NOMO-1 (cell line): ENCODE data around the gene GALP.
"Not testable (repeated sequence)": the region's sequence is repeated elsewhere in the genome, so short reads cannot be mapped to it uniquely, and the experiment has no call there.

Source experiments
- DNase-seq, 2 experiments: peaks; one replicate each; lab custom pipeline; 2025; ENCODE audit not compliant: unreplicated experiment in 2 of 2; lab: John Stamatoyannopoulos, UW

Gene GALP

DNA sequence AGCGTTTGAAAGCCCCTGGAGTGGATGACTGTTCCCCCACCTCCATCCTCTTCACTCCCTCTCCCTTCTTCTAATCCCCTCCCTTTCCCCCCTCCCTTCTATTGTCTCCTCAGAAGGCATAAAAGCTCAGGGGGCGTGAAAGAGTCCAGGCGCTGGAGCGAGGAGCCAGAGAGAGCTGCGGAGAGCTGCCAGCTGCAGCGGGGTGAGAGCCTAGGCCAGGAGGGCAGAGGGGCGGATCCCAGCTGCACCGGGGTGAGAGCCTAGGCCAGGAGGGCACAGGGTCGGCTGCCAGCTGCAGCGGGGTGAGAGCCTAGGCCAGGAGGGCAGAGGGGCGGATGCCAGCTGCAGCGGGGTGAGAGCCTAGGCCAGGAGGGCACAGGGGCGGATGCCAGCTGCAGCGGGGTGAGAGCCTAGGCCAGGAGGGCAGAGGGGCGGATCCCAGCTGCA lies at the start of gene GALP:
TSS of gene GALP (plus strand) at position 148 of the 447 bp plus-strand sequence. CDS start 1,101 bp downstream, outside the sequence.
- DNase-seq: not testable (repeated sequence)

DNA sequence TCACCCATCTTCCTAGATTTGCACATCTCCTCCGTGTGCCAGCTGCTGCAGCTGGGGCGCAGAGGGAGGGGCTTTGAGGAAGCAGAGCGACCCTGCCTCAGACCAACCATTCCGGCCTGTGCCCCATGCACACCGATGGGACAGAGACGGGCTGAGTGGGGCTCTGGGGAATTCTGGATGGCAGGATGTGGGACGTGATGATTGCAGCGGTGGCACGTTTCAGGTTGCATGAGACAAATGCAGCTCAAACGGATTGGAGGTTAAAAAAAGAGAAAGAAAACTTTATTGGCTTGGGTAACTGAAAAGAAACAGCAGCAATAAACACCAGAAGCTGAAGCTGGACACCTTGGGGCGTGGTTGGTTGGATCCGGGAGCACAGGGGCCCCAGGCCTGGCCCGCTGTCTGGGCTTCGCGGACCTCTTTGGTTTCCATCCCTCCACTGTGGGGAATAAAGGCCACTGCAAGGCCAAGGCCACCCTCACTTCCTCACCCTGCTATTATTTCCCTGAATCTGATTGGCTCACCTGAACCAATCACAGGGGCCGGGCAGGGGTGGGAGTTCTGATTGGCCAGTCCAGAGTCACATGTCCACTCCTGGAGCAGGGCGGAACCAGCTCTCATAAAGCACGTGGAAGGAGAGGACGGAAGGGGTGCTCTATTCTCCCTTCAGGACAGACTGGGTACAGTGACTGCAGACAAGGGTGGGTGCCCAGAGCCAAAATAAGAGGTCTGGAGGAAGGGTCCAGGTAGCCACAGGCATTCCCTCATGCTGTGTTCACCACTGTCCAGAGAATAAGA lies 48.6 kb upstream of the GALP start:
- DNase-seq: no peak

DNA sequence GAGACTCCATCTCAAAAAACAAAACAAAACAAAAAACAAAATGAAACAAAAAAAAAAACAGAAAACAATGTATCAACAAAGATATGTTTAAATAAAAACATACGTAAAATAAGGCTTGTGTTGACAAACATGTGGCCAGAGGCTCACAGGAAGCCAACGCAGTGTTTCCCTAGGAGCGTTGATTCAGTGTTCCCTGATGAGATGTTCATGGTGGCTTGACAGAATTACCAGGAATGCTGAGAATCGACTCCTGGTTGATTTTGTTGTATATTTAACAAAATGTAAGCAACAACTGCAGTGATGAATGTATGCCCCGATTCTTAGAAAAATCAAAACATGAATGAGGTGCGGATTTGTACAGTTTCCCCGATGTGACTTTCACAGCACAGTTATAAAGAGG lies 45.8 kb upstream of the GALP start:
- DNase-seq: no peak

DNA sequence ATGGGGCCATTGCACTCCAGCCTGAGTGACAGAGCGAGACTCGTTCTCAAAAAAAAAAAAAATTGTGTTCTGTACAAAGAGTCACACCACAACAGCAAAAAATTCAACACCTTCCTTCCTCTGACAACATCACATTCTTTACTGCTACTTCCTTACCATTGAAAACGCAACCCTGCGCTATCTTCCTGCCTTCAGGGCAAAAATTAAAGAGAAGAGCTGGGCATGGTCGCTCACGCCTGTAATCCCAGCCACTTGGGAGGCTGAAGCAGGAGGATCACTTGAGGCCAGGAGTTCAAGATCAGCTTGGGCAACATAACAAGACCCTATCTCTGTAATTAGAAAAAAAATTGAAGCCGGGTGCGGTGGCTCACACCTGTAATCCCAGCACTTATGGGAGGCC lies 44.2 kb upstream of the GALP start:
- no peak for DNase-seq

DNA sequence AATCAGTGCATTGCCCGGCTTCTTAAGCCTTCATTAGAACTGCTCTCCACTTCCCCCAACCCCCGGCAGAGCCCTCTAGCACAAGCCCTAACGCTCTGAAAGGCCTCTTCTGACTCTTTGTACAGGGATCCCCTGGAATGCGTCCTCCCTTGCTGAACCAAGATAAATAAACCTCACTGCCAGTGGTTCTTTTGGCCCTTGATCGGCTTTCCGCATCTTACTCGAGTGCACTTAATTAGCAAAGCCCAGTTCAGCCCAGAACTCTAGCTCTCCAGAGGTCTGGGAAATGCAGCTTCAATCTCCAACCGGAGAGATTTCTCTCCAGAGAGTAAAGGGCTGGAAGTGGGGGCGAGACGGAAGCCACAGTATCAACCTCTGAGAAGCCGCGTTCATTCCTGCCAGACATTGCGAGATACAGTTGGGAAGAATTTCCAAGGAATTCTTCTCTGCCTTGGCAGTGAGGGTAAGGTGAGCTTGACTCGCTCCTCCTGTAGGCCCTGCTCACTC lies 43.4 kb upstream of the GALP start:
- no peak for DNase-seq

DNA sequence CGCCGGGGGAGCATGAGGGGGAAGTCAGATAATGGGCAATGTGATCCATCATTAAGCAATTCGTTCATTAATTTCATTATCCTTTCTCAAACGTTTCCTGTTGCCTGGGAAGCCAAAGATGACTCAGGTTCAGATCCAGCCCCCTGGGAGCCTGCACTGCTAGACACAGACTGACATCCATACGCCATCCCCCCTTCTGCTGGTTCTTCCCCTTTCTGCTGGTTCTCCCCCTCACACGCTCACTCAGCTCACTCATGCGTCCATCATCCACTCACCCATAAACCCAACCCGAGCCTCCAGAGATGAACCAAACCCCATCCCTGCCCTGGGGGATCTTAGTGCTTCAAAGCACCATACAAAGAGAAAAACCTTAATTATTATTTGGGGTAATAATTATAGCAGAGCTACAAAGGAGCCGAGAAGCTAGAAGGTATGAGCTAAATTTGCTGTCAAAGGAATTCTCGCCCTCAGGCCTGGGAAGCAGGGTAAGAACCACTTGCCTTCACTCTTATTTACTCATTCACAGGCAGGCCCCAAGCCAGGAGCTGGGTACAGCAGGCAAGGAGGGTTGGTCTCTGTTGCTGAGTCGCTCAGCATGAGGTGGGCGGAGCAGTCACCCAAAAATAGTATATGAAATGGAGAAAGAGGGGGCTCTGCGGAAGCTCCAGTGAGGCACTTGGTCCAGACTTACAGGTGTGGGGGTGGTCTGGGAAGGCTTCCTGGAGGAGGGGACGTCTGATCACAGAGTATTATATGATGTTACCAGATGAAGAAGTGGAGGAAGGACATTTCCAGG lies 41.8 kb upstream of the GALP start:
- DNase-seq: peak; percentile 21 to 37

DNA sequence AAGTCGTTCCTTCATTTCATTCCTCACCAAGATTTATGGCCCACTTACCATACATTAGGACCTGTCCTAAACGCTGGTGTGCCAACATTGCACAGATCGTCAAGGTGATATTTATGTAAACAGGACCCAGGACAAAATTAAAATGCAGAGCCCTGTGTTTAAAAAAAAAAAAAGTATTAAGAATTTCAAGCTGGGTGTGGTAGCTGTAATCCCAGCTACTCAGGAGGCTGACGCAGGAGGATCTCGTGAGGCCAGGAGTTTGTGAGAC lies 41.2 kb upstream of the GALP start:
- DNase-seq: peak in 1 of 2 experiments; percentile 17

DNA sequence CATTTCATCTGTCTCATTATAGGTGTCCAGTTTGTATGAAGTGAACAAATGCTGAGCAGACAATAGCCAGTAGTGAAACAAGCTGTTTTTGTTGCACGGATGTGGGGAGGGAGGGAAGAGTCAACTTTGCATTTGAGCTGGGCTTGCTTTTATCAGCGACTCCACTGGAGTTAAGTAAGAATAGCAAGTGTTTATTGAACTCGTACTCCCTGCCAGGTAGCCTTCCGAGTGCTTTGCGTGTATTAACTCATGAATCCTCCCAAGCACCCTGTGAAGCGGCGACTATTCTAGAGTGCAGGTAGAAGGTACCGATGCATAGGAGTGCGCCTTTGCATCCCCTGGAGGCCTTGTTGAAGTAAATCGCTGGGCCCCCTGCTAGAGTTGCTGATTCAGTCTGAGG lies 39.4 kb upstream of the GALP start:
- no peak for DNase-seq

DNA sequence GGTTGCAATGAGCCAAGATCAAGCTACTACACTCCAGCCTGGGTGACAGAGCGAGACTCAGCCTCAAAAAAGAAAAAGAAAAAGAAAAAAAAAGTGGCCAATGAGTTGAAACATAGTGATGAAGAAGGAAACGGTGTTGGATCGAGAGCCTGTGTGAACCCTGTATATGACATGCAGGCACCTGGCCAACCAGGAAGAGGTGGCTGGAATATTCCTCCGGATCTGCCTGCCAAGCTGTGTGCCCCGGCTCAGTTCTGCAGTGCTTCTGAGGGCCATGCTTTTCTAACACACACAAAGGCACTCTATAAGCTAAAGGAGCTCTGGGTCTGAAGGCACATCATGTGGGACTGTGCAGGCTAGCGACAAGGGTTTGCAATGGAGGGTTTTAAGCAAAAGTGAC lies 38.4 kb upstream of the GALP start:
- DNase-seq: no peak

DNA sequence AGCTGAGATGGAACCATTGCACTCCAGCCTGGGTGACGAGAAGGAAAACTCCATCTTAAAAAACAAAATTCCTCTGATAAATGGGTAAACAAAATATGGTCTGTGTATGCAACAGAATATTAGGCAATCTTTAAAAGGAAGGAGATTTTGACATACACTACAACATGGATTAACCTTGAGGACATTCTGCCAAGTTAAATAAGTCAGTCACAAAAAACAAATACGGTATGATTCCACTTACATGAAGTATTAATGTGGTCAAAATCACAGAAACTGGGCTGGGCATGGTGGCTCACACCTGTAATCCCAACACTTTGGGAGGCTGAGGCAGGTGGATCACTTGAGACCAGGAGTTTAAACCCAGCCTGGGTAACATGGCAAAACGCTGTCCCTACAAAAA lies 37.7 kb upstream of the GALP start:
- DNase-seq: no peak

DNA sequence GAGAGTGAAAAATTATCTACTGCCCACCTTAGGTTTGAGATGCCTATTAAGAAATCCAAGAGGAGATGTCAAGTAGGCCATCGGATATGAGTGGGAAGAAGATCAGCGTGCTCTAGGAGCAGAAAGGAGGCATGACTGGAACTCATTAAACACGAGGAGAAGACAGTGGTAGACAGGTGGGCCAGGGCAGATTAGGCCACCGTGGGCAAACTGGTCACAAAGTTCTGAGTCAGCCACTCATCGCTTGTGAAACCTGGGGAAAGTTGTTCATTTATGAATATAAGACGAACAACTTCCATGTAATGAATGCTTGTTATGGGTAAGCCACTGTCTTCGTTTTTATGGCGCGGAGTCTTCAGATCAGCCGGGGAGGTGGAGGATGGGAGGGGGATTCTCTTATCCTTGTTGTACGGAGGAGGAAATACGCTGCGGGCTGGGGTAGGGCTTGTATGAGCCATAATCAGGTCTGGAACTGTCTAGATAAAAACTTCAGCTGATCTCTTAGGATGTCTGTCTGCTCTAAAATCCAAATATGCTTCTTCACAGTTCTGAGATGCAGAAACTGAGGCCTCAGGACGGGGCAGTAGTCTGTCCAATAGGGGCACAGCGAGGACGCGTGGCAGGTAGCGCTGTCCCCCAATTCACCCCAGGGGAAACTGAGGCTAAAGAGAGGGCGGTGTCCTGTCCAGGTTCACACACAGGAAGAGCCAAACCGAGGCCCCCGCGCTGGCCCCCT lies 35.8 kb upstream of the GALP start:
- peak in 1 of 2 experiments; percentile 8 for DNase-seq

DNA sequence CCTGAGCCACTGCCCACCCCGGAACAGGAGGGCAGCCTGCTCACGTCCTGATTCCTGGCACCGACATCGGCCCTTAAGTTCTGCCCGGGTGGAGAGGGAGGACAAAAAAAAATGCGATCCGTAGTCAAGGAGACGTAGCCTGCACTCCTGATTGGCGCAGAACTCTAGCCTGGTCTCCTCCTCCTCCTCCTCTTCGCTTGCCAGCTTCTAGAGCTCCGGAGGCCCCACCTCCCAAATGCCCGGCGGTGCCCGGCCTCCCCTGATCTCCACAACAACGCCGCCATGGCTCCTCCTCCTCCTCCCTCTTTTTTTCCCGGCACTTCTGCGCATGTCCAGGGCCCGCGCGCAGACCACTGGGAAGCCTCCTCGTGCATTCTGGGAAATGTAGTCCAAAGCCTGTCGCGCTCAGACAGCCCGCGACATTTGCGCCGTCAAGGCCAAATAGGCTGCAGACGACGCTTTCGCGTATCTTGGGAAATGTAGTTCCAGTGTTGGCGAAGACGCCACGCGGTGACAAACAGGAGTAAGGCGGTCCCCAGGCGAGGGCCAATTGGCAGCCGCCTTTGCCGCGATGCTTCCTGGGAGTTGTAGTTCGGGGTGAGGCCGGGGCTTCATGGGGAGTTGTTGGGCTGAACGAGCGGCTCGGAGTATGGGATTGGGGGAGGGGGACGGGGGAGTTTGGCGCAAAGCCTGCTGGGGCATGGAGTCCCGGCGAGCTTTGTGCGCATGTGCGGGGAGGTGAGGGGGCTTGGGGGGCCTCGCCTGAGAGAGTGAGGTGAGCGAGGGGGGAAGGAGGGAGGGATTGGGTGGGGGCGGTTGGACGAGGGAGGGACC lies 35.0 kb upstream of the GALP start, which contains the start of gene ZNF444:
TSS of gene ZNF444 (plus strand) at position 705 of the 834 bp plus-strand sequence. CDS start 5,625 bp downstream, outside the sequence.
- peak; percentile 100 for DNase-seq

DNA sequence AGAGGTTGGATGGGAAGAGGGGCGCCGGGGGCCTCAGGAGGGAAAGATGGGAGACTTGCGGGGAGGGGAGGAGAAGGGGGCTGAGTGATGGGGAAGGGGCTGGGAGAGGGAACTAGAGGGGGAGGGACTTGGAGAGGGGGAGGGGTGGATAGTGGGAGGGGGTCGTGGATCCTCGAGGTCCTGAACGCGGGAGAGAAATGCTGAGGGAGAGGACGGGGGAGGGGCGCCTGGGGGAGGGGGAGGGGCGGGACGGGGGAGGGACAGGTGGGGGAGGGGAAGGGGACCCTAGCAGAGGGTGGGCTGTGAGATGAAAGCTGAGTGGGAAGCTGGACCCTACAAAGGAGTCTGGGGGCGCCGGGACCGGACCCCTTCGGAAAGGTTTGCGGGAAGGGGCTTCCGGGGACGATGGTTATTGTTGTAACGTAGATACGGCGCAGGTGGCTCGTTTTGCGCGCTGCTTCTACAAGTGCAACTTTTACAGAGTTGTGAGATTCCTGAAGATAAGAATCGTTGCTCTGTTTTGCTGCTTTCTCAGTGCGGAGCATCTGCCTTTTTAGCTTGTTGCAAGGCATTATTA lies 34.3 kb upstream of the GALP start:
- no peak for DNase-seq

DNA sequence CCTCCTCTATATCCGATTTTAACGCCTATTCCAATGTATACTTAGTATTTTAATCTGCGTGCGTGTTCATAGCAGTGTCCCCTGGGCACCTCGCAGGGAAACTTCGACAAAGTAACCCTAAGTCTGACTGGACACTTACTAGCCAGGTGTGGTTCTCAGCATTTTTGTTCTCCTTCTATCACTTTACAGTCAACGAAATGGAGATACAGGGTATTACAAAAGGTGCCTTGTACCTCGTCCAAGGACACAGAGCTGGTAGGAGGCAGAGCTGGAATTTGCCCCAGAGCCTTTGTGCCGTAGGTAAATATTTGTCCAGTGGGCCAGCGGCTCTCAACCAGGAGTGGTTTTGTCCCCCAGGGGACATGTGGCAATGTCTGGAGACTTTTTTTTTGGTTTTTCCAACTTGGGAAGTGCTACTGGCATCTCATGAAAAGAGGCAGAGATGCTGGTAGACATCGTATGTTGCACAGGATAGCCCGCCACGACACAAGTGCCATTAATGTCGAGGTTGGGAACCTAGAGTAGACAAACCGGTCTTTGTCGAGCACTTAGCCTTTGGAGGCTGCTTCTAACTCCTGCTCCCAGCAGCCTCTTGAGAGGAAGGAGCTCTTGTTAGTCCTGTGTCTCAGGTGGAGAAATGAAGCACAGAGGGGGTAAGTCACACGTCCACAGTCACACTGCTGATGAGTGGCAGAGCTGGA lies 33.6 kb upstream of the GALP start:
- no peak for DNase-seq

DNA sequence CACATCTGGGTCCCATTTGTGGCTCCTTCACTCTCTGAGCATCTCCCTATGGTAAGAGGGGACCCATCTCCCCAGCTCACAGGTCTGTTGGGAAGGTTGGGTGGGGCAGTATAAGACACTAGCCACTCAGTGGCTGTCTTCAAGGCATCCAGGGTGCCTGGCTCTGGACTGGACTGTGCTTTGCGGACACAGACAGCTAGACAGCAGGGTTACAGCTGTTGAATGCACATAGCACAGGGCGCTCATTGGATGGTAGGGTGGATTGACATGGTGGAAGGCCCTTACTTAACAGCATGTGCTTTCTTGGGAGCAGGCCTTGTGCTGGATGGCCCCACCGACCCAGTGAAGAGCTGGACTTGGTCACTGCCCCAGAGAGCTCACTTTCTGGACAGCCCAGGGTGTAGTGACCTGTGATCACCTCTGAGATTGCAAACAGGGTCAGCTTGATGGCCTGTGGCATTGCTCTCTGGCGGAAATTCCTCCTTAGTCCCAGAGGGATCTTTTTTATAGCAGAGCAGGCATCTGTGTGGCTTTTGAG lies 32.8 kb upstream of the GALP start:
- no peak for DNase-seq

DNA sequence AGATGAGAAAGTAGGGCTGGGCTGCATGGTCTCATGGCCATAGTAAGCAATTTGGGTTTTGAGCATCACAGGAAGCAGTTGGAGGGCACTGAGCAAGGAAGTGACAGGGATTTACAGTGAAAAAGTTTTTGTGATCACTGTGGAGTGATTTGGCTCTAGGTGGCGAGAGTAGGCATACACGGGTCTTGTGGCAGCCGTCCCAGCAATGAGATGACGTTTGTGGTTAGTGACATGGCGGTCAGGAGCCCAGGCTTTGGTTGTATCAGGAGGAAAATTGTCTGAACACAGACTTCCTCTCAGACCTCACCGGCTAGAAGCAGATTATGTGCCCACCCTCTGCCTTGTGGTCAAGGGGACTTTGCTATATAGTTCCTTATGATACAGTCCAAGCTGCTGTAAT lies 31.4 kb upstream of the GALP start:
- DNase-seq: no peak

DNA sequence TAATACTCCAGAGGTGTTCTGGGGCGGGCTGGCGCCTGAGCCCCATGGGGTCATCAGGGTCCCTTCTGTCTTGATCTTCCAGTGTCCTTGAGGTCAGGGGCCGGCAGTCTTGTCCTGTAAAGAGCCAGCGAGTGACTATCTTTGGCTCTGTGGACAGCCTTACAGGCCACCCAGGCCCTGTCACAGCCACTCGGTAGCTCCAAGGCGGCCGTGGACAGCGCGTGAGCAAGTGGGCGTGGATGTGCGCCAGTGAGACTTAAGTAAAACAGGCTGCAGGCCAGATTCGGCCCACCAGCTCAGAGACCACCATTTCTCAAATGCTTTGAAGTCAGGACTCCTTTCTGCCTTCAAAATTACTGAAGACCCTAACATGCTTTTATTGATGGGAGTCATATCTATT lies 31.0 kb upstream of the GALP start:
- no peak for DNase-seq

DNA sequence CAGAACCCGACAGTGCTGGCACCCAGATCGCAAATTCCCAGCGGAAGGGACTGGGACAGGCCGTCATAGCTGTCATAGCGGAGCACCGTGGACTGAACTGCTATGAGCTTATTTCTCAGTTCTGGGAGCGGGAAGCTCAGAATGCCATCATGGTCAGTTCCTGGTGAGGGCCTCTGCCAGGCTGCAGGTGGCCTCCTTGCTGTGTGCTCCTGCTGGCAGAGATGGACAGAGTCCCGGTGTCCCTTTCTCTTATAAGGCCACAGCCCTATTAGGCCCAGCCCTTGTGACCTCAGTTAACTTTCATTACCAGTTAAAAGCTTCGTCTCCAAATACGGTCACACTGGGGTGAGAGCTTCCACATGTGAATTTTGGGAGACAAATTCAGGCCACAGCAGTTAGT lies 30.1 kb upstream of the GALP start:
- no peak for DNase-seq

DNA sequence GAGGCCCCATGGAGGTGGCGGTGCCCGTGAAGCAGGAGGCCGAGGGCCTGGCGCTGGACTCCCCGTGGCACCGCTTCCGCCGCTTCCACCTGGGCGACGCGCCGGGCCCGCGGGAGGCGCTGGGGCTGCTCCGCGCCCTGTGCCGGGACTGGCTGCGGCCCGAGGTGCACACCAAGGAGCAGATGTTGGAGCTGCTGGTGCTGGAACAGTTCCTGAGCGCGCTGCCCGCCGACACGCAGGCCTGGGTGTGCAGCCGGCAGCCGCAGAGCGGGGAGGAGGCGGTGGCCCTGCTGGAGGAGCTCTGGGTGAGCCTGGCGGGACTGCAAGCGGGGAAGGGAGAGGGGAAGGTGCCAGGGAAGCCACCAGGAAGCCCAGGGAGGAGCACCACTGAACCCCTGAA lies 28.9 kb upstream of the GALP start:
- no peak for DNase-seq
